ENCODE measurements around the gene HS6ST2.

- no peak for TF ChIP-seq CTCF (IDR thresholded peaks at IDR 0.05)
- no peak for TF ChIP-seq POLR2A (IDR thresholded peaks at IDR 0.05)
Measured at GRCh38 chrX:132763528-132763927, 194.9 kb downstream of the HS6ST2 start.
